Neural cell (in vitro differentiated cells): ENCODE measurements around the gene ZNF197. TPM values are rescaled to one million over a fixed set of nuclear protein-coding genes. Genes with fewer than 3 reads are reported as not detected.

Experiments used
- H2AFZ ChIP-seq: fragments of 200-600, 300-800 bp; sonication (generic), shearing (Covaris generic); 2 replicates; pipeline ENCODE4 v1.6.0; 2014; ENCODE audit warnings: low read depth, mild to moderate bottlenecking, antibody characterized with exemption, low read length, moderate library complexity
- H3F3A ChIP-seq: fragments of 200-600 bp; shearing (Covaris generic); 2 replicates; pipeline ENCODE4 v1.6.1; 2016; ENCODE audit warnings: mild to moderate bottlenecking, moderate library complexity, mixed read lengths, antibody characterized with exemption, low read length; ENCODE audit not compliant: insufficient read depth, poor library complexity, severe bottlenecking
- H3K27ac ChIP-seq: fragments of 200-600, 300-800 bp; sonication (generic), shearing (Covaris generic); 2 replicates; pipeline ENCODE4 v1.5.1; 2014; ENCODE audit warnings: mild to moderate bottlenecking, low read length, moderate library complexity
- H3K27me3 ChIP-seq: fragments of 300-800, 200-600 bp; sonication (generic), shearing (Covaris generic); 2 replicates; pipeline ENCODE4 v1.6.0; 2014; ENCODE audit warnings: mild to moderate bottlenecking, low read depth, low read length, moderate library complexity; ENCODE audit not compliant: insufficient read depth
- H3K36me3 ChIP-seq: fragments of 300-800, 200-600 bp; sonication (generic), shearing (Covaris generic); 2 replicates; pipeline ENCODE4 v1.5.1; 2014; ENCODE audit warnings: mild to moderate bottlenecking, antibody characterized with exemption, low read length, moderate library complexity; ENCODE audit not compliant: insufficient read depth
- H3K4me2 ChIP-seq: fragments of 300-800, 200-600 bp; sonication (generic), shearing (Covaris generic); 2 replicates; pipeline ENCODE4 v1.6.0; 2014; ENCODE audit warnings: mild to moderate bottlenecking, low read length
- H3K4me3 ChIP-seq: fragments of 300-800, 200-600 bp; sonication (generic), shearing (Covaris generic); 2 replicates; pipeline ENCODE4 v1.5.1; 2014; ENCODE audit warnings: mild to moderate bottlenecking, low read length, moderate library complexity
- H3K79me2 ChIP-seq: fragments of 200-600 bp; shearing (Covaris generic); replicated peaks from 2 replicates; pipeline ENCODE4 v1.6.0; 2014; ENCODE audit warnings: mild to moderate bottlenecking, low read length, moderate library complexity; ENCODE audit not compliant: insufficient read depth
- H3K9ac ChIP-seq: fragments of 300-800, 200-600 bp; sonication (generic), shearing (Covaris generic); 2 replicates; pipeline ENCODE4 v1.6.1; 2016; ENCODE audit warnings: mild to moderate bottlenecking, low read length, mixed read lengths
- H3K9me2 ChIP-seq: fragments of 200-600 bp; shearing (Covaris generic); 2 replicates; pipeline ENCODE4 v1.6.1; 2016; ENCODE audit warnings: mild to moderate bottlenecking, low read length, mixed read lengths; ENCODE audit not compliant: insufficient read depth
- H3K9me3 ChIP-seq: fragments of 200-600, 300-800 bp; sonication (generic), shearing (Covaris generic); 2 replicates; pipeline ENCODE4 v1.6.1; 2016; ENCODE audit warnings: mild to moderate bottlenecking, mixed run types, low read length, moderate library complexity, mixed read lengths
- H4K20me1 ChIP-seq: fragments of 200-600 bp; shearing (Covaris generic); 2 replicates; pipeline ENCODE4 v1.6.1; 2016; ENCODE audit warnings: mild to moderate bottlenecking, mixed run types; ENCODE audit not compliant: insufficient read depth
- EP300 ChIP-seq: fragments of 450-650 bp; conservative IDR thresholded peaks from 2 replicates; pipeline ENCODE4 v1.6.1; 2014; ENCODE audit warnings: antibody characterized with exemption, mild to moderate bottlenecking, moderate library complexity; ENCODE audit not compliant: poor library complexity, severe bottlenecking
- EZH2 ChIP-seq: fragments of 200-600, 300-800 bp; shearing (Covaris generic), sonication (generic); IDR thresholded peaks from 2 replicates; pipeline ENCODE4 v1.6.1; 2014; ENCODE audit warnings: antibody characterized with exemption, low read length, borderline replicate concordance, mild to moderate bottlenecking; ENCODE audit not compliant: insufficient read depth, poor library complexity, severe bottlenecking
- MXI1 ChIP-seq: fragments of 450-650 bp; conservative IDR thresholded peaks from 2 replicates; pipeline ENCODE4 v1.6.1; 2014; ENCODE audit warnings: antibody characterized with exemption, mild to moderate bottlenecking; ENCODE audit not compliant: poor library complexity, severe bottlenecking
- POLR2AphosphoS5 ChIP-seq: IDR thresholded peaks from 2 replicates; pipeline ENCODE4 v1.6.1; 2012
- RAD21 ChIP-seq: fragments of 450-650 bp; conservative IDR thresholded peaks from 2 replicates; pipeline ENCODE4 v1.6.1; 2014; ENCODE audit warnings: antibody characterized with exemption, mild to moderate bottlenecking, moderate library complexity
- SMC3 ChIP-seq: fragments of 450-650 bp; conservative IDR thresholded peaks from 2 replicates; pipeline ENCODE4 v1.6.1; 2014; ENCODE audit warnings: antibody characterized with exemption, mild to moderate bottlenecking, moderate library complexity; ENCODE audit not compliant: poor library complexity
- TAF1 ChIP-seq: IDR thresholded peaks from 2 replicates; pipeline ENCODE4 v1.6.1; 2012; ENCODE audit warnings: low read depth
- polyA plus RNA-seq: library from polyadenylated mRNA; depleted of rRNA; stranded (reverse); fragments of >200 nt; gene quantifications from 2 replicates; pipeline ENCODE4 v1.2.3, GENCODE V29; 2014
- TF ChIP-seq, protein P1 (sequence below): fragments of 450-650 bp; IDR thresholded peaks from 2 replicates; pipeline ENCODE4 v1.5.1; 2014; ENCODE audit warnings: antibody characterized with exemption, mild to moderate bottlenecking, moderate library complexity; ENCODE audit not compliant: poor library complexity, severe bottlenecking
- TF ChIP-seq, protein P2 (sequence below): IDR thresholded peaks from 2 replicates; pipeline ENCODE4 v1.6.1; 2012; ENCODE audit warnings: borderline replicate concordance

The ZNF197 gene
- polyA plus RNA-seq, 1 donor from 2014 or later: 64.1 TPM

- Histone ChIP-seq H3K4me3 (peak within 1 kb of the TSS; percentile 88), H4K20me1 (no peaks in the 10 kb centered on the region), H3K27ac (peak within 1 kb of the TSS; percentile 92), H3F3A (no peaks in the 10 kb centered on the region), H3K79me2 (peaks cover 28% of the 10 kb centered on the region), H2AFZ (peak within 1 kb of the TSS; percentile 81), H3K9me3 (peaks cover 4% of the 10 kb centered on the region), H3K36me3 (peaks cover 11% of the 10 kb centered on the region), H3K9ac (peak within 1 kb of the TSS; percentile 95), H3K27me3 (no peaks in the 10 kb centered on the region), H3K4me2 (peak within 1 kb of the TSS; percentile 95), H3K9me2 (no peaks in the 10 kb centered on the region)
- TF ChIP-seq MXI1 (peak; percentile 31), EP300 (peak; percentile 52), TAF1 (peak; percentile 89), SMC3 (peak; percentile 33), EZH2 (no peak), RAD21 (peak; percentile 25), POLR2AphosphoS5 (peak; percentile 95)
- TF ChIP-seq, protein P1, sequence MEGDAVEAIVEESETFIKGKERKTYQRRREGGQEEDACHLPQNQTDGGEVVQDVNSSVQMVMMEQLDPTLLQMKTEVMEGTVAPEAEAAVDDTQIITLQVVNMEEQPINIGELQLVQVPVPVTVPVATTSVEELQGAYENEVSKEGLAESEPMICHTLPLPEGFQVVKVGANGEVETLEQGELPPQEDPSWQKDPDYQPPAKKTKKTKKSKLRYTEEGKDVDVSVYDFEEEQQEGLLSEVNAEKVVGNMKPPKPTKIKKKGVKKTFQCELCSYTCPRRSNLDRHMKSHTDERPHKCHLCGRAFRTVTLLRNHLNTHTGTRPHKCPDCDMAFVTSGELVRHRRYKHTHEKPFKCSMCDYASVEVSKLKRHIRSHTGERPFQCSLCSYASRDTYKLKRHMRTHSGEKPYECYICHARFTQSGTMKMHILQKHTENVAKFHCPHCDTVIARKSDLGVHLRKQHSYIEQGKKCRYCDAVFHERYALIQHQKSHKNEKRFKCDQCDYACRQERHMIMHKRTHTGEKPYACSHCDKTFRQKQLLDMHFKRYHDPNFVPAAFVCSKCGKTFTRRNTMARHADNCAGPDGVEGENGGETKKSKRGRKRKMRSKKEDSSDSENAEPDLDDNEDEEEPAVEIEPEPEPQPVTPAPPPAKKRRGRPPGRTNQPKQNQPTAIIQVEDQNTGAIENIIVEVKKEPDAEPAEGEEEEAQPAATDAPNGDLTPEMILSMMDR: peak; percentile 12
- TF ChIP-seq, protein P2, sequence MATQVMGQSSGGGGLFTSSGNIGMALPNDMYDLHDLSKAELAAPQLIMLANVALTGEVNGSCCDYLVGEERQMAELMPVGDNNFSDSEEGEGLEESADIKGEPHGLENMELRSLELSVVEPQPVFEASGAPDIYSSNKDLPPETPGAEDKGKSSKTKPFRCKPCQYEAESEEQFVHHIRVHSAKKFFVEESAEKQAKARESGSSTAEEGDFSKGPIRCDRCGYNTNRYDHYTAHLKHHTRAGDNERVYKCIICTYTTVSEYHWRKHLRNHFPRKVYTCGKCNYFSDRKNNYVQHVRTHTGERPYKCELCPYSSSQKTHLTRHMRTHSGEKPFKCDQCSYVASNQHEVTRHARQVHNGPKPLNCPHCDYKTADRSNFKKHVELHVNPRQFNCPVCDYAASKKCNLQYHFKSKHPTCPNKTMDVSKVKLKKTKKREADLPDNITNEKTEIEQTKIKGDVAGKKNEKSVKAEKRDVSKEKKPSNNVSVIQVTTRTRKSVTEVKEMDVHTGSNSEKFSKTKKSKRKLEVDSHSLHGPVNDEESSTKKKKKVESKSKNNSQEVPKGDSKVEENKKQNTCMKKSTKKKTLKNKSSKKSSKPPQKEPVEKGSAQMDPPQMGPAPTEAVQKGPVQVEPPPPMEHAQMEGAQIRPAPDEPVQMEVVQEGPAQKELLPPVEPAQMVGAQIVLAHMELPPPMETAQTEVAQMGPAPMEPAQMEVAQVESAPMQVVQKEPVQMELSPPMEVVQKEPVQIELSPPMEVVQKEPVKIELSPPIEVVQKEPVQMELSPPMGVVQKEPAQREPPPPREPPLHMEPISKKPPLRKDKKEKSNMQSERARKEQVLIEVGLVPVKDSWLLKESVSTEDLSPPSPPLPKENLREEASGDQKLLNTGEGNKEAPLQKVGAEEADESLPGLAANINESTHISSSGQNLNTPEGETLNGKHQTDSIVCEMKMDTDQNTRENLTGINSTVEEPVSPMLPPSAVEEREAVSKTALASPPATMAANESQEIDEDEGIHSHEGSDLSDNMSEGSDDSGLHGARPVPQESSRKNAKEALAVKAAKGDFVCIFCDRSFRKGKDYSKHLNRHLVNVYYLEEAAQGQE: peak; percentile 90
Measured at GRCh38 chr3:44584646-44585501, 40.0 kb upstream of the ZNF197 start, which contains the start of gene ZNF660. ZNF660 (plus strand) TSS chr3:44584964; CDS start chr3:44594194, 9,230 bp downstream.

GRCh38 chr3:44596621-44597020 is 28.2 kb upstream of the ZNF197 start:
- H3K9me2 ChIP-seq: no peaks in the 10 kb centered on the region
- H2AFZ ChIP-seq: no peak overlapping the region
- H3K36me3 ChIP-seq: peaks cover 30% of the 10 kb centered on the region
- no peak overlapping the region for H3K9ac ChIP-seq
- H3K9me3 ChIP-seq: peaks cover 14% of the 10 kb centered on the region
- no peaks in the 10 kb centered on the region for H3K27me3 ChIP-seq
- no peak overlapping the region for H3K4me2 ChIP-seq
- H3K4me3 ChIP-seq: no peak overlapping the region
- H3K79me2 ChIP-seq: peaks cover 5% of the 10 kb centered on the region
- no peaks in the 10 kb centered on the region for H3F3A ChIP-seq
- no peak overlapping the region for H3K27ac ChIP-seq
- no peaks in the 10 kb centered on the region for H4K20me1 ChIP-seq
- TF ChIP-seq, protein P1: no peak
- TF ChIP-seq SMC3 (no peak), EZH2 (no peak), RAD21 (no peak), MXI1 (no peak), POLR2AphosphoS5 (no peak), EP300 (no peak), TAF1 (no peak)
- TF ChIP-seq, protein P2: no peak
